Esophagus (tissue), 2 donors: ENCODE measurements around the gene SOS2. TPM values are rescaled to one million over a fixed set of nuclear protein-coding genes. Genes with fewer than 3 reads are reported as not detected.

Source experiments
- H3K27ac ChIP-seq, 2 donors: one replicate each; pipeline ENCODE4 v1.5.1; 2013; ENCODE audit warnings: low read depth in 2 of 2, mild to moderate bottlenecking in 2 of 2, inconsistent platforms in 1 of 2, low read length in 1 of 2, moderate library complexity in 1 of 2
- H3K27me3 ChIP-seq, 2 donors: one replicate each; pipeline ENCODE4 v1.6.1; 2013; ENCODE audit warnings: low read length in 2 of 2, control low read depth in 1 of 2, mild to moderate bottlenecking in 1 of 2; ENCODE audit not compliant: insufficient read depth in 2 of 2, control insufficient read depth in 1 of 2
- H3K36me3 ChIP-seq, 2 donors: one replicate each; pipeline ENCODE4 v1.6.1; 2013; ENCODE audit warnings: low read length in 1 of 2; ENCODE audit not compliant: control insufficient read depth in 2 of 2, insufficient read depth in 2 of 2
- H3K4me1 ChIP-seq, 2 donors: one replicate each; pipeline ENCODE4 v1.6.1; 2013; ENCODE audit warnings: low read length in 1 of 2; ENCODE audit not compliant: control insufficient read depth in 2 of 2, insufficient read depth in 2 of 2
- H3K4me3 ChIP-seq, 2 donors: one replicate each; pipeline ENCODE4 v1.5.1; 2013; ENCODE audit warnings: low read length in 2 of 2, mild to moderate bottlenecking in 2 of 2, low read depth in 1 of 2, moderate library complexity in 1 of 2
- H3K9me3 ChIP-seq, 2 donors: one replicate each; pipeline ENCODE4 v1.6.1; 2013; ENCODE audit warnings: mild to moderate bottlenecking in 2 of 2, low read depth in 1 of 2, low read length in 1 of 2, moderate library complexity in 1 of 2; ENCODE audit not compliant: control insufficient read depth in 2 of 2, insufficient read depth in 1 of 2
- WGBS, 2 donors: extraction: QIAGEN DNeasy Blood & Tissue Kit; methylation state at CpG; one replicate each; pipeline ENCODE4 v1.1.7; 2013; 5-methylcytosine and 5-hydroxymethylcytosine counted together
- polyA plus RNA-seq, 2 donors: library from polyadenylated mRNA; stranded (reverse); fragments of 200-250 nt; gene quantifications; one replicate each; pipeline ENCODE4 v1.2.3, GENCODE V29; 2013
- donor health status: healthy with polysubstance abuse.
- donor health status: Bipolar disorder and iron deficiency.

Gene SOS2
- polyA plus RNA-seq, 2 donors, result 6.4 to 6.8 TPM

- H3K9me3 ChIP-seq, result no peaks in the 10 kb centered on the region
- no peaks in the 10 kb centered on the region for H3K27me3 ChIP-seq
- H3K36me3 ChIP-seq, result peaks cover 0 to 4% of the 10 kb centered on the region in 2 donors
- no peak overlapping the region for H3K27ac ChIP-seq
- H3K4me3 ChIP-seq, result no peak overlapping the region
- no peaks in the 10 kb centered on the region for H3K4me1 ChIP-seq
- 98% methylated on average over 2 of the region's 2 CpGs for WGBS, 2 donors
Observed at GRCh38 chr14:50127802-50128201, 103.6 kb downstream of the SOS2 start.

- Histone ChIP-seq H3K4me1 (no peaks in the 10 kb centered on the region), H3K27ac (no peak overlapping the region), H3K27me3 (no peaks in the 10 kb centered on the region), H3K36me3 (peaks cover 0 to 5% of the 10 kb centered on the region in 2 donors), H3K9me3 (no peaks in the 10 kb centered on the region), H3K4me3 (no peak overlapping the region)
- 85 to 88% methylated on average over 3 of the region's 3 CpGs for WGBS, 2 donors
Observed at GRCh38 chr14:50123062-50123461, 108.3 kb downstream of the SOS2 start.

DNA sequence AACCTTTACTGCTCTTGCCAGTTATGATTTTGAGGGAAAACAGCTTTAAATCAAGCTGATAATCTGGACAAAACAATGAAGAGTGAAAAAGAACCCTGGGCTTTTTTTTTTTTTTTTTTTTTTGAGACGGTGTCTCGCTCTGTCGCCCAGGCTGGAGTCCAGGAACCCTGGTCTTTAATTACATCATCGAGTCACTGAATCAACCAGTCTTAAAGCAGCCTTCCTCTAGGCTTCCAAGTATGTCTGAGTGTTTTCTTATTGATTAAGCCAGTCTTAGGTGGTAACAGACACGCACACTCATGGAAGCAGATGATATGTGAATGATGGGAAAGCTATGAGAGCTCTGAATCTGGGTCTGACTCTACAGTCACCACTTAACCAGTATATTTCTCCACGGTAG lies 109.1 kb downstream of the SOS2 start:
- H3K4me1 ChIP-seq, result no peaks in the 10 kb centered on the region
- H3K27ac ChIP-seq, result no peak overlapping the region
- H3K36me3 ChIP-seq, result peaks cover 0 to 5% of the 10 kb centered on the region in 2 donors
- WGBS, 2 donors, result 91 to 92% methylated on average over 6 of the region's 6 CpGs
- no peak overlapping the region for H3K4me3 ChIP-seq
- H3K9me3 ChIP-seq, result no peaks in the 10 kb centered on the region
- H3K27me3 ChIP-seq, result no peaks in the 10 kb centered on the region

DNA sequence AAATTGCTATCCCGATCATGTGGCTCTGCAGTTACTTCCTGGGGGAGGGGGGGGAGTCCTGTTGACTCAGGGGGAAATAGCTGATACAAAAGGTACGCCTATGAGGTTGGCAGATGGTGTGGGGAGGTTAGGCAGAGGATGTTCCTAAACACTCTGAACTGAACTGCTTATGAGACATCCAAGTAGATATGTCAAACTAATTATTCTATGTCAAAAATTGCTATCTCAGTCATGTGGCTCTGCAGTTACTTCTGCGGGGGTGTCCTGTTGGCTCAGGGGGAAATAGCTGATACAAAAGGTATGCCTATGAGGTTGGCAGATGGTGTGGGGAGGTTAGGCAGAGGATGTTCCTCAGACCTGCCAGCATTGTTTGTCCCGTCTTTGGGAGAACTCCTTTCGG lies 109.9 kb downstream of the SOS2 start:
- Histone ChIP-seq H3K27me3 (no peaks in the 10 kb centered on the region), H3K36me3 (peaks cover 0 to 5% of the 10 kb centered on the region in 2 donors)
- WGBS, 2 donors, result 90 to 91% methylated on average over 5 of the region's 5 CpGs

GRCh38 chr14:50117456-50117855 lies 113.9 kb downstream of the SOS2 start:
- 82 to 83% methylated on average over 2 of the region's 2 CpGs for WGBS, 2 donors
- peaks cover 3 to 7% of the 10 kb centered on the region in 2 donors for H3K36me3 ChIP-seq
- no peak overlapping the region for H3K27ac ChIP-seq
- H3K4me1 ChIP-seq, result no peaks in the 10 kb centered on the region
- no peak overlapping the region for H3K4me3 ChIP-seq
- H3K27me3 ChIP-seq, result no peaks in the 10 kb centered on the region
- no peaks in the 10 kb centered on the region for H3K9me3 ChIP-seq

More for the DNA sequence above, 109.9 kb downstream of the SOS2 start:
- H3K27ac ChIP-seq, result no peak overlapping the region
- H3K4me1 ChIP-seq, result no peaks in the 10 kb centered on the region
- no peaks in the 10 kb centered on the region for H3K9me3 ChIP-seq
- no peak overlapping the region for H3K4me3 ChIP-seq

GRCh38 chr14:50116966-50117365 lies 114.4 kb downstream of the SOS2 start:
- Histone ChIP-seq H3K27me3 (no peaks in the 10 kb centered on the region), H3K27ac (peak overlapping the region in 1 of 2 donors; percentile 81), H3K36me3 (peaks cover 3 to 7% of the 10 kb centered on the region in 2 donors), H3K9me3 (no peaks in the 10 kb centered on the region), H3K4me1 (no peaks in the 10 kb centered on the region), H3K4me3 (peak overlapping the region in 1 of 2 donors; percentile 93)
- 31 to 40% methylated on average over 2 of the region's 2 CpGs for WGBS, 2 donors

DNA sequence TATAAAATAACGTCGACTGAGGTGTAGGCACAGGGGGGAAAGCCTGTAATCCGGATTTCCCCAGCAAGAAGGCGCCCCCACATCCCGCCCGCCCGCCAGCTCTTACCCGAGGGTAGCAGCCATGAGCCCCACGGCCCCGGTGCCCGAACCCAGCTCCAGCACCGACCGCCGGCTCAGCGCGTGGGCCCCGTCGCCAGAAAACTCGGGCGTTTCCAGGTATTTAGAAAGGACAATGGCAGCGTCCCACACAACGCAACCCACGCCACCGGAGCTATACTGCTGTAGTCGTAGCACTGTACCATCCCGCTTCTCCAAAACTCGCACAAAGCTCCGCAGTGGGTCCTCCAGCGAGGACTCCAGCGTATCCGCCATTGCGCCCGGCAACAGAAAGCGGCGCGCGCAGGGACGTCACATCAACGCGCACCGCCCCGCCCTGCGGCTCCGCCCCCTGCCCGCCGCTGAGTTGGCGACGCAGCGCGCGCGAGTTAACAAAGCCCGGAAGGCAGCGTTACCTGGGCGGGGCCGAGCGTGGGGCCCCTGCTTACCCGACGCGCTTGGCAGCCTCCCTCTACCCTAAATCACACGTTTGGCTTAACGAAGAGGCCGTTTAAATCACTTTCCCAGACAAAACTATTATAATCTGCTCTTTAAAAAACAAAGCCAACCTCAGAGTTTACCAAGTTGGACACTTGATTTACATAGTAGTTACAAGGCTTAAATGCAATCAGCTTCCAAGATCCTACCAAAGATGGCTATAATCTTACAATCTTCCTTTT lies 115.0 kb downstream of the SOS2 start, which contains the start of gene VCPKMT:
Gene VCPKMT (minus strand): TSS at position 392 of the 776 bp plus-strand sequence. CDS start 20 bp downstream, at position 372.
- Histone ChIP-seq H3K9me3 (no peaks in the 10 kb centered on the region), H3K27me3 (no peaks in the 10 kb centered on the region), H3K4me1 (no peaks in the 10 kb centered on the region), H3K27ac (peak within 1 kb of the TSS; percentile 83 to 94), H3K36me3 (peaks cover 3 to 10% of the 10 kb centered on the region in 2 donors), H3K4me3 (peak within 1 kb of the TSS; percentile 72 to 93)
- WGBS, 2 donors, result 0% methylated on average over 58 to 63 of the region's 63 CpGs

DNA sequence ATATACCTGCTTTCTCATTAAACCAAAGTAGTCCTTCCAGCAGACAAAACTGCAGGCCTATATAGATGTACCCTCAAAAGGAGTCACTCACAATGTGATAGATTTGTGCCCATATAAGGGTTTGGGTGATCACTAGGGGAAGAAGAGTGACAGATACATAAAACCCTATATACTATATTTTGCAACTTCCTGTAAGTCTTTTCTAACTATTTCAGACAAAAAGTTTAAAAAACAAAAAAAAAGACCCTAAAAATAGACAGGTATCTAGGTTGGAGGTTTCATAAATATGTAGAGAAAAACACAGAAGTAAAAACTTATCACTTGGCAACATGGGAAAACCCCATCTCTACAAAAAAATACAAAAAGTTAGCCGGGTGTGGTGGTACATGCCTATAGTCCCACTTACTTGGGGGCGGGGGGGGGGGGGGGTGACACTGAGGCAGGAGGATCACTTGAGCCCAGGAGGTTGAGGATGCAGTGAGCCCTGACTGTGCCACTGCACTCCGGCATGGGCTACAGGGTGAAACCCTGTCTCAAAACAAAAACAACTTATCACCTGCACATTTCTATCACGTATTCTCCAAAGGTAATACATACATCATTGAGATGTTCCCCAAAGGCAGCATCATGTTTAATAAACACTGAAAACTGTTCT lies 117.9 kb downstream of the SOS2 start:
- Histone ChIP-seq H3K27me3 (no peaks in the 10 kb centered on the region), H3K36me3 (peaks cover 3 to 12% of the 10 kb centered on the region in 2 donors), H3K4me1 (no peaks in the 10 kb centered on the region), H3K4me3 (no peak overlapping the region), H3K27ac (no peak overlapping the region), H3K9me3 (no peaks in the 10 kb centered on the region)
- 63 to 74% methylated on average over 3 to 4 of the region's 4 CpGs for WGBS, 2 donors

- Histone ChIP-seq H3K27me3 (no peaks in the 10 kb centered on the region), H3K4me1 (no peaks in the 10 kb centered on the region), H3K27ac (no peak overlapping the region), H3K9me3 (no peaks in the 10 kb centered on the region), H3K4me3 (no peak overlapping the region), H3K36me3 (peaks cover 6 to 8% of the 10 kb centered on the region in 2 donors)
- WGBS, 2 donors, result 85 to 86% methylated on average over 4 of the region's 4 CpGs
Observed at GRCh38 chr14:50110323-50111037, 120.9 kb downstream of the SOS2 start.
